ENCODE data around the gene PEDS1. TPM values are rescaled to one million over a fixed set of nuclear protein-coding genes. Genes with fewer than 3 reads are reported as not detected.
A peak's percentile ranks its signal among the peaks of the same experiment; 100 is the strongest.

The PEDS1 gene
- total and polyA plus RNA-seq, 11 donors: 13.7 to 37.4 (median 28.4) TPM

DNA sequence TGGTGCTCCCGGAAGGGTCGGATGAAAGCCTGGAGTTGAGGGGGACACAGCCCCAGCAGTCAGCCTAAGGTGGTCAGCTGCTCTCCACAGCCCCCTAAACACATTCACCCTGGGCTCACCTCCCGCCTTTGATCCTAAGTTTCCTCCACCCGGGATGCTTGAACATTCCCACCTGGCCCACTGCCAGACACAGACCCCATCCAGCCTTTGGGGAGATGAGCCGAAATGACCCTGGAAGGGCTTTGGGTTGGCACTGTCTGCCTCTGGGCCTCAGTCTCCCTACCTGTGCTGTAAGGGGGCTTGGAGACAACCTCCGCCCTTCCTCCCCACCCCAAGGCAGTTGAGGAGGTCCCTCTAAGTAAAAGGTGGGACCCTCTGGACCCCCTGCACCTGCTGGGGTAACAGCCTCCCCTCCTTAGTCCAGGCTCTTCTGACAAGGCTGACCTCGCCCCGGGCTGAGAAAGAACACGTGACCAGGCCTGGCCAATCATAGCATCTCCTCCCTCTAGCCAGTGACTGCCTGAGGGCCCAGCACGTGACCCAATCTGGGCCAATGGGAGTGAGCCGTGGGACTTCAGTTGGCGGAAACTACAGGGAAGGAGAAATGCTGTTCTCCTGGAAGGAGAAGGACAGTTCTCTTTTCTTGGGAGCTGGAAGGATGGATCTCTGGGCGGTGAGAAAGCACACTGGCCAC is 23.7 kb downstream of the PEDS1 start:
- ATAC-seq: no peak
- intact Hi-C loops (cut with DNase I): loop anchor here in 1 of 10 donors (5.0 kb wide), 1 partner anchor 337 kb away; no protein-coding TSS in a partner anchor
- no peak for DNase-seq
- H3K36me3 ChIP-seq: peaks cover 0 to 95% (median 60%) of the 10 kb centered on the region in 9 donors
- no peaks in the 10 kb centered on the region for H3K9me3 ChIP-seq
- TF ChIP-seq, protein P1, sequence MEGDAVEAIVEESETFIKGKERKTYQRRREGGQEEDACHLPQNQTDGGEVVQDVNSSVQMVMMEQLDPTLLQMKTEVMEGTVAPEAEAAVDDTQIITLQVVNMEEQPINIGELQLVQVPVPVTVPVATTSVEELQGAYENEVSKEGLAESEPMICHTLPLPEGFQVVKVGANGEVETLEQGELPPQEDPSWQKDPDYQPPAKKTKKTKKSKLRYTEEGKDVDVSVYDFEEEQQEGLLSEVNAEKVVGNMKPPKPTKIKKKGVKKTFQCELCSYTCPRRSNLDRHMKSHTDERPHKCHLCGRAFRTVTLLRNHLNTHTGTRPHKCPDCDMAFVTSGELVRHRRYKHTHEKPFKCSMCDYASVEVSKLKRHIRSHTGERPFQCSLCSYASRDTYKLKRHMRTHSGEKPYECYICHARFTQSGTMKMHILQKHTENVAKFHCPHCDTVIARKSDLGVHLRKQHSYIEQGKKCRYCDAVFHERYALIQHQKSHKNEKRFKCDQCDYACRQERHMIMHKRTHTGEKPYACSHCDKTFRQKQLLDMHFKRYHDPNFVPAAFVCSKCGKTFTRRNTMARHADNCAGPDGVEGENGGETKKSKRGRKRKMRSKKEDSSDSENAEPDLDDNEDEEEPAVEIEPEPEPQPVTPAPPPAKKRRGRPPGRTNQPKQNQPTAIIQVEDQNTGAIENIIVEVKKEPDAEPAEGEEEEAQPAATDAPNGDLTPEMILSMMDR (IDR thresholded peaks at IDR 0.05): no peak
- no peak for TF ChIP-seq POLR2A (IDR thresholded peaks at IDR 0.05)
- peak overlapping the region in 6 of 12 donors; percentile 68 to 85 (median 77) for H3K27ac ChIP-seq
- no peak overlapping the region for H3K4me3 ChIP-seq
- H3K4me1 ChIP-seq: peaks cover 0 to 35% (median 19%) of the 10 kb centered on the region in 12 donors
- H3K27me3 ChIP-seq: no peaks in the 10 kb centered on the region
- 88 to 95% (median 93%) methylated on average over 13 of the region's 13 CpGs for WGBS, 4 donors

DNA sequence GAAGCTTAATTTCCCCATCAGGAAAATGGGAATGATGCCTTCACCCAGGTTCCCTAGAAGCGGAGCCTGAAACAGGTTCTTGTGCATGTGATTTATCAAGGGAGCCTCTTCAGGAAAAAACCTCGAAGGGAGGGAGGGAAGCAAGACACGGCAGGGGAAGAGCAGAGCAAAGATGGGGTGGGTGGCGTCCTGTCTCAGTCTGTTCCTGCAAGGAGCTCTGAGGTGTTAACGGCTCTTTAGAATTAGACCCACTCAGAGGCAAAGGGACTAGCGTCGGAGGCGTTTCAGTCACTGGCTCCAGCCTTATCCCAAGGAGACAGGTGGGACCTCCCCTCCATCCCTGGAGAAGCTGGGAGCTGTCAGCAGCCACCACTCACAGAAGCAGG is 25.0 kb downstream of the PEDS1 start:
- Histone ChIP-seq H3K27ac (no peak overlapping the region), H3K4me3 (no peak overlapping the region), H3K36me3 (peaks cover 0 to 97% (median 65%) of the 10 kb centered on the region in 9 donors), H3K9me3 (no peaks in the 10 kb centered on the region), H3K27me3 (no peaks in the 10 kb centered on the region), H3K4me1 (peaks cover 0 to 29% (median 15%) of the 10 kb centered on the region in 12 donors)
- WGBS, 4 donors: 87 to 92% (median 91%) methylated on average over 8 of the region's 8 CpGs
- DNase-seq (no peak), ATAC-seq (no peak)
- intact Hi-C loops (cut with DNase I): loop anchor here in 1 of 10 donors (5.0 kb wide), 1 partner anchor 339 kb away; no protein-coding TSS in a partner anchor
- TF ChIP-seq, protein P1 (IDR thresholded peaks at IDR 0.05): no peak
- no peak for TF ChIP-seq POLR2A (IDR thresholded peaks at IDR 0.05)

DNA sequence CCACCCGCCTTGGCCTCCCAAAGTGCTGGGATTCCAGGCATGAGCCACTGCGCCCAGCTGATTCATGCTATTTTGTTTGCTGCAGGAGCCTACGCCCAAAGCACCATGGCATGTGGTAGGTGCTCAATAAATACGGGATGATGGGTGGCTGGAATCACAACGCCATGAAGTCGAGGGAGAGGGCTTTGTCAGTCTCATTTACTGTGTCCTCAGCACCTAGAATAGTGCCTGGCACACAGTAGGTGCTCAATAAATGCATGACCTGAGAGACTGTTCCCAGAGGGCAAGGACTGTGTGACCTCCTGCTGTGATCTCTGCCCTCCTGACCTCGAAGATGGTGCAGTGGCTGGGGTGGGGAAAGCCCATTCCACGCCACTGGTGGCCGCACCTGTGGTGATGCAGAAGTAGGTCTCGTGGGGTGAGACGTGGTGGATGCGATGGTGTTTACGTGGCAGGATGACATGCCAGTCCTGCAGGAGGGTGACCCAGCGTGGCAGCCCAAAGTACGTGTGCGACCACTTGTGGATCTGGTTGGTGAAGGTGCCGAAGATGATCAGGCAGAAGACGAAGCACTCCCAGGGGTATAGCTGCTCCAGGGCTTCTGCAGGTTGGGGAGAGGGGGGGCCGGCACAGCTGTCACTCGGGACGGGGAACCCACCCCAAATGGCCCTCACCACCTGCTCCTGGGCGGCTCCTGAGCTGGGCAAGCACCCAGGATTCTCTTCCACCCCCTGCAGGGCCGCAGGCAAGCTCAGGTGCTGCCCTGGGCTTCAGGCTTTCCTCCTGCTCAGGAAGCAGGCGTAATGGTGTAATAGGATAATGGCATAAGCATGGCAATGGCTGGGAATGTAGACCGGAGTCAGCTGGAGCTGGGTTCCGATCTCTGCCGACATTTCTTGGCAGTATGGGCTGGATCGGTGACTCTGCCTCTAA is 25.7 kb downstream of the PEDS1 start:
- TF ChIP-seq, protein P1 (IDR thresholded peaks at IDR 0.05): no peak
- no peak for TF ChIP-seq POLR2A (IDR thresholded peaks at IDR 0.05)
- 94 to 96% (median 95%) methylated on average over 19 to 28 of the region's 28 CpGs for WGBS, 4 donors
- Histone ChIP-seq H3K27ac (no peak overlapping the region), H3K27me3 (no peaks in the 10 kb centered on the region), H3K4me1 (peaks cover 0 to 22% (median 10%) of the 10 kb centered on the region in 12 donors), H3K4me3 (no peak overlapping the region), H3K36me3 (peaks cover 0 to 96% (median 65%) of the 10 kb centered on the region in 9 donors), H3K9me3 (no peaks in the 10 kb centered on the region)
- ATAC-seq (no peak), DNase-seq (no peak)
- intact Hi-C loops (cut with DNase I): loop anchor here in 1 of 10 donors (5.0 kb wide), 1 partner anchor 339 kb away; no protein-coding TSS in a partner anchor
